ENCODE measurements around the gene RYR1. TPM values are rescaled to one million over a fixed set of nuclear protein-coding genes. Genes with fewer than 3 reads are reported as not detected.

The RYR1 gene
- total and polyA plus RNA-seq, 2 of the 13 experiments (the other 11 are each of a cell fraction or from before 2014, with no cell fraction given), result 0.03 TPM; not detected in 1

DNA sequence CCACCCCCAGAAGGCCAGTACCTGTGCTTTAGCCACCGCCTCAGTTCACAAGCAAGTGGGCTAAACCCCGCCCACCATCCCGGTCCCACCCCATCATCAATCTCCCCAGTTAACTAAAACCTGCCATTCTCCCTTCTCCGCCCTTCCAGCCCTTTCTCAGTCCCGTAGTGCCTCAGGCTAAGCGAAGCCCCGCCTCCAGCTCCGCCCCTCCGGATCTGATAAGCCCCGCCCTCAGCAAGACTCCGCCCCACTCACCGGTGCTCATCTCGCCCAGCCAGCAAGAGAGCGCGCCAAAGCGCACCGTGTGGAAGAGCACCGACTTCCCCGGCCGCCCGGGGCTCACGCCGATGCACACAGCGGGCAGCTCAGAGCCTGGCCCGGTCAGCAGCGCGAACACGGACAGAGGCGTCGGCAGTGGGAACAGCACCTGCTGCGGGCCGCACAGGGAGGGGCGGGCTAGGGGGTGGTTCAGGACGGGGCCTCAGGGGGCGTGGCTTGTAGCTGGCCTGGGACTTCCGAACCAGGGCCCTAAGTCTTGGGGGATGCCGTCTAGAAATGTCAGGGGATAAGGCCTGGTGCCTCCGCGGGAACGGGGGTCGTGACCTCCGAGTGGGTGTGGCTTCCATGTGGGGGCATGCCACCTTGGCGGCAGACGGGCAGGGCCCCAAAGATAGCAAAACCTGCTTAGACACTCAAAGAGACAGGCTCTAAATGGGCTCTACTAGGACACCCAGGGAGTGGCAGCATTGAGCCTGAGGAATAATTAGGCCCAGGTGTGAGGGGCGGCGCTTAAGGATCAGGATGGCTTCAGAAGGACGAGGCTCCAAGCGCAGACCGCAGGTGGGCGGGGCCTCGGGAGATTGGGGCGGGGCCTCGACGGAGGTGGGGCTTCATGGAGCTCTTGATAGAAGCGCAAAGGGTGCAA lies 162.8 kb downstream of the RYR1 start:
- no peaks in the 10 kb centered on the region for H3K36me3 ChIP-seq (replicated peaks in 1 of 2; ENCODE audit: control insufficient read depth in 1 of 2, insufficient read depth in 2 of 2, low read length in 2 of 2)
- ChIA-PET CTCF (ENCODE audit: low intra/inter-chr PET ratio, low total read pairs) (no interaction called here), POLR2A (interaction anchor here (1.7 kb wide), 1 partner anchor 23 kb away, joined by 10 read pairs; the partner anchor contains the start of gene EIF3K)
- intact Hi-C loops (cut with micrococcal nuclease; ENCODE audit: unreplicated experiment), result no loop called here
- no peaks in the 10 kb centered on the region for H3K9me3 ChIP-seq (ENCODE audit: low read length)
- H3K79me2 ChIP-seq (ENCODE audit: insufficient read depth, low read length), result no peaks in the 10 kb centered on the region
- no peak overlapping the region for H3K9ac ChIP-seq (ENCODE audit: insufficient read depth, low read depth, low read length)
- no TSS peak for BruUV-seq (replicated peaks)
- peak overlapping the region; percentile 70 for H3K4me2 ChIP-seq (ENCODE audit: low read depth, low read length)
- no peak overlapping the region for H2AFZ ChIP-seq (ENCODE audit: low read length)
- H3K4me3 ChIP-seq (replicated peaks in 1 of 3; ENCODE audit: insufficient read depth in 1 of 3, low read depth in 2 of 3, low read length in 3 of 3), result peak overlapping the region in 2 of 3 experiments; percentile 28 to 63; a peak in 3 of 6 replicates
- DNase-seq (ENCODE audit: low spot score) (peak; percentile 20), ATAC-seq (peak; percentile 80), FAIRE-seq (no peak)
- in situ Hi-C loops (cut with HindIII; ENCODE audit: extremely low pct_ligation_motif_present, low pct_unique_long_range_greater_than_20kb), result no loop called here
- 14% methylated on average over 33 of the region's 55 CpGs for WGBS (ENCODE audit: low lambda C conversion rate)
- 0 out of 2 replicates have a peak, but pooled peaks cover 7% of the 10 kb centered on the region for H3K4me1 ChIP-seq (ENCODE audit: insufficient read depth, low read length)
- H3K27ac ChIP-seq (ENCODE audit: extremely low read length, insufficient read depth, low read length), result no peak overlapping the region
- no peaks in the 10 kb centered on the region for H4K20me1 ChIP-seq (ENCODE audit: insufficient read depth, low read length)
- H3K27me3 ChIP-seq (ENCODE audit: control insufficient read depth in 1 of 2, insufficient read depth in 2 of 2, low read length in 2 of 2), result no peaks in the 10 kb centered on the region; a peak in 1 of 5 replicates
- TF ChIP-seq, protein P1, sequence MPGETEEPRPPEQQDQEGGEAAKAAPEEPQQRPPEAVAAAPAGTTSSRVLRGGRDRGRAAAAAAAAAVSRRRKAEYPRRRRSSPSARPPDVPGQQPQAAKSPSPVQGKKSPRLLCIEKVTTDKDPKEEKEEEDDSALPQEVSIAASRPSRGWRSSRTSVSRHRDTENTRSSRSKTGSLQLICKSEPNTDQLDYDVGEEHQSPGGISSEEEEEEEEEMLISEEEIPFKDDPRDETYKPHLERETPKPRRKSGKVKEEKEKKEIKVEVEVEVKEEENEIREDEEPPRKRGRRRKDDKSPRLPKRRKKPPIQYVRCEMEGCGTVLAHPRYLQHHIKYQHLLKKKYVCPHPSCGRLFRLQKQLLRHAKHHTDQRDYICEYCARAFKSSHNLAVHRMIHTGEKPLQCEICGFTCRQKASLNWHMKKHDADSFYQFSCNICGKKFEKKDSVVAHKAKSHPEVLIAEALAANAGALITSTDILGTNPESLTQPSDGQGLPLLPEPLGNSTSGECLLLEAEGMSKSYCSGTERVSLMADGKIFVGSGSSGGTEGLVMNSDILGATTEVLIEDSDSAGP (CRISPR knock-in tag; IDR thresholded peaks at IDR 0.05; ENCODE audit: borderline replicate concordance), result 0 out of 2 replicates have a peak, but pooled peaks have one; percentile 11
- TF ChIP-seq ZNF501 (CRISPR knock-in tag; IDR thresholded peaks at IDR 0.05) (no peak), SSRP1 (CRISPR knock-in tag; IDR thresholded peaks at IDR 0.05) (no peak), ZNF296 (CRISPR knock-in tag; conservative IDR thresholded peaks at IDR 0.05) (no peak), KAT2B (IDR thresholded peaks at IDR 0.05; ENCODE audit: borderline replicate concordance, low read depth, low read length) (no peak), HOXA3 (CRISPR knock-in tag; IDR thresholded peaks at IDR 0.05) (peak; percentile 25; the same call in 1 of the 2 replicates), MYC (CRISPR knock-in tag; IDR thresholded peaks at IDR 0.05; ENCODE audit: borderline replicate concordance) (peak; percentile 36; the same call in 1 of the 2 replicates), PHB2 (IDR thresholded peaks at IDR 0.05; ENCODE audit: partially characterized antibody) (no peak), ZNF18 (CRISPR knock-in tag; IDR thresholded peaks at IDR 0.05; ENCODE audit: insufficient replicate concordance) (no peak), SOX6 (IDR thresholded peaks at IDR 0.05) (no peak), SOX6 (CRISPR knock-in tag; IDR thresholded peaks at IDR 0.05) (0 out of 2 replicates have a peak, but pooled peaks have one; percentile 14), MYNN (CRISPR knock-in tag; IDR thresholded peaks at IDR 0.05; ENCODE audit: low read depth) (no peak), CCDC6 (CRISPR knock-in tag; IDR thresholded peaks at IDR 0.05) (no peak), ATF7-NPFF (CRISPR knock-in tag; IDR thresholded peaks at IDR 0.05; ENCODE audit: low read depth) (no peak)
- TF ChIP-seq, protein P2, sequence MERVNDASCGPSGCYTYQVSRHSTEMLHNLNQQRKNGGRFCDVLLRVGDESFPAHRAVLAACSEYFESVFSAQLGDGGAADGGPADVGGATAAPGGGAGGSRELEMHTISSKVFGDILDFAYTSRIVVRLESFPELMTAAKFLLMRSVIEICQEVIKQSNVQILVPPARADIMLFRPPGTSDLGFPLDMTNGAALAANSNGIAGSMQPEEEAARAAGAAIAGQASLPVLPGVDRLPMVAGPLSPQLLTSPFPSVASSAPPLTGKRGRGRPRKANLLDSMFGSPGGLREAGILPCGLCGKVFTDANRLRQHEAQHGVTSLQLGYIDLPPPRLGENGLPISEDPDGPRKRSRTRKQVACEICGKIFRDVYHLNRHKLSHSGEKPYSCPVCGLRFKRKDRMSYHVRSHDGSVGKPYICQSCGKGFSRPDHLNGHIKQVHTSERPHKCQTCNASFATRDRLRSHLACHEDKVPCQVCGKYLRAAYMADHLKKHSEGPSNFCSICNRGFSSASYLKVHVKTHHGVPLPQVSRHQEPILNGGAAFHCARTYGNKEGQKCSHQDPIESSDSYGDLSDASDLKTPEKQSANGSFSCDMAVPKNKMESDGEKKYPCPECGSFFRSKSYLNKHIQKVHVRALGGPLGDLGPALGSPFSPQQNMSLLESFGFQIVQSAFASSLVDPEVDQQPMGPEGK (CRISPR knock-in tag; IDR thresholded peaks at IDR 0.05), result peak; percentile 10; the same call in 1 of the 2 replicates
